Breast epithelium (tissue), 3 donors: ENCODE data around the gene NCKAP5.

ENCODE experiments used
- CTCF ChIP-seq, 3 donors: fragments of 450-650 bp; IDR thresholded peaks; one replicate each; pipeline ENCODE4 v1.5.1; 2016 to 2017; ENCODE audit warnings: antibody characterized with exemption in 3 of 3, mild to moderate bottlenecking in 3 of 3, moderate library complexity in 3 of 3
- POLR2A ChIP-seq: fragments of 450-650 bp; IDR thresholded peaks from one replicate; pipeline ENCODE4 v1.6.1; 2016; ENCODE audit warnings: antibody characterized with exemption, mild to moderate bottlenecking, moderate library complexity
- POLR2AphosphoS5 ChIP-seq, 3 donors: sonication (generic); formaldehyde crosslinking; IDR thresholded peaks; one replicate each; pipeline ENCODE4 v1.6.1; 2017; ENCODE audit warnings: antibody characterized with exemption in 3 of 3

DNA sequence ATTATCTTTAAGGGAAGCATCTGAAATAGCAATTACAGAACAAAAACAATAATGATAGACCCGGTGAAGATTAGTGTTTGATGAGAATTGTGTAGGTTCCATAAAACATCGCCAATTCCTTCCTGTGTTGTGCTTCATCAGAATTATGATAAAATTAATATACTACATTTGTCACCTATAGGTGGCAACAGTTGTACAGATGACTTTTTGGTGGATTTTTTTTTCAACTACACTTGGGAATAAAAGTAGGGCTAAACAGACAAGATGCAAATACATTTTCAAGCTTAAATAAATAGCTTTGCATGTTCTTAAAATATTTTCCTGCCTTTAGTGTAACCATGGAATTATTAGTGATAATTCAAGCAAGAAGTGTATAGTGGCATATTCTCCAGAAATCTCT, 891.3 kb downstream of the NCKAP5 start:
- TF ChIP-seq CTCF (IDR thresholded peaks at IDR 0.05): no peak
- no peak for TF ChIP-seq POLR2A
- TF ChIP-seq POLR2AphosphoS5 (IDR thresholded peaks at IDR 0.05): no peak
